Pancreas (tissue), 10 donors: ENCODE results near the gene ALX4. TPM values are rescaled to one million over a fixed set of nuclear protein-coding genes. Genes with fewer than 3 reads are reported as not detected.

Experiments used
- ATAC-seq, 4 donors: fragments of 200-7000 bp; cut with Tn5 transposase; one replicate each; pipeline versions ENCODE4 v1.8.0 to v1.9.1; 2020; ENCODE audit warnings: mild to moderate bottlenecking in 4 of 4, moderate library complexity in 4 of 4
- DNase-seq, 6 donors: peaks; one replicate each; pipeline ENCODE4 v3.0.0-alpha.2; 2020
- FAIRE-seq: peaks from 2 replicates; lab custom pipeline; 2012; peaks lifted over from hg19 to GRCh38; lab: Jason Lieb, UNC
- H3K27ac ChIP-seq, 4 donors: fragments of 200-600 bp; sonication (generic); 1 replicate in 3 of 4; 2 replicates in 1 of 4; pipeline versions ENCODE4 v1.5.0 to v1.8.0; 2020
- H3K27me3 ChIP-seq, 4 donors: fragments of 200-600 bp; one replicate each; pipeline ENCODE4 v1.8.0; 2021
- H3K36me3 ChIP-seq, 3 donors: fragments of 200-600 bp; sonication (generic) in 1 of 3; one replicate each; pipeline versions ENCODE4 v1.5.0 to v1.8.0; 2020 to 2021
- H3K4me1 ChIP-seq, 3 donors: fragments of 200-600 bp; one replicate each; pipeline ENCODE4 v1.8.0; 2021
- H3K4me3 ChIP-seq, 4 donors: fragments of 200-600 bp; sonication (generic) in 2 of 4; one replicate each; pipeline versions ENCODE4 v1.5.0 to v1.8.0; 2020 to 2021
- H3K9me3 ChIP-seq, 4 donors: fragments of 200-600 bp; one replicate each; pipeline ENCODE4 v1.8.0; 2021
- CTCF ChIP-seq, 4 donors: fragments of 200-600 bp; sonication (generic) in 3 of 4; IDR thresholded peaks; one replicate each; pipeline versions ENCODE4 v1.5.0 to v1.8.0; 2021; ENCODE audit warnings: antibody characterized with exemption in 4 of 4
- WGBS, 2 donors: extraction: QIAGEN DNeasy Blood & Tissue Kit; methylation state at CpG; one replicate each; pipeline ENCODE4 v1.1.7; 2013; 5-methylcytosine and 5-hydroxymethylcytosine counted together
- intact Hi-C, 3 donors: fragments of 100-400 bp; cut with DNase I; formaldehyde crosslinking; loops; one replicate each; pipeline versions ENCODE4 v1.11.1 to v1.14.2; 2022
- polyA plus RNA-seq, 2 donors: library from polyadenylated mRNA; stranded (reverse); fragments of 200-250 nt; gene quantifications; one replicate each; pipeline ENCODE4 v1.2.3, GENCODE V29; 2013
- total RNA-seq, 6 donors: library from RNA; stranded (reverse); fragmentation: NEBNext Ultra II Directional in 4 of 6; extraction: Animal tissue kit (Norgen Biotek cat#: 25700) in 4 of 6; gene quantifications; one replicate each; pipeline versions ENCODE4 v1.2.1 to v1.2.4, GENCODE V29; 2021 to 2023
- donor health status: healthy with polysubstance abuse.
- donor health status: DM: no; HTN: no; CAD: no; lungs with moderate emphysema.
- donor health status: DM: no; HTN: no; CAD: no.
- donor health status: control.
- donor health status: control.
- donor health status: Bipolar disorder and iron deficiency.
- donor health status: DM: yes; HTN: yes; CAD: no.
- donor health status: DM: no; HTN: no; CAD: no.
- donor health status: DM: no; HTN: no; CAD: no.
- donor health status: DM: yes; HTN: yes; CAD: no.

The ALX4 gene
- total and polyA plus RNA-seq, 8 donors = 0.02 to 0.04 (median 0.03) TPM; not detected in 5

GRCh38 chr11:44282620-44283019 is 27.3 kb downstream of the ALX4 start:
- Histone ChIP-seq H3K27me3 (no peaks in the 10 kb centered on the region), H3K27ac (no peak overlapping the region), H3K36me3 (no peaks in the 10 kb centered on the region), H3K4me1 (no peaks in the 10 kb centered on the region), H3K9me3 (no peaks in the 10 kb centered on the region), H3K4me3 (no peak overlapping the region)
- ATAC-seq = peak in 1 of 4 donors; percentile 29
- no peak for FAIRE-seq
- no peak for DNase-seq
- intact Hi-C loops = no loop called here
- no peak for TF ChIP-seq CTCF (IDR thresholded peaks at IDR 0.05)
- WGBS, 2 donors = 80 to 85% methylated on average over 5 of the region's 5 CpGs

- WGBS, 2 donors = 94 to 96% methylated on average over 9 of the region's 9 CpGs
- Histone ChIP-seq H3K4me3 (no peak overlapping the region), H3K9me3 (no peaks in the 10 kb centered on the region), H3K27ac (no peak overlapping the region), H3K27me3 (no peaks in the 10 kb centered on the region), H3K36me3 (no peaks in the 10 kb centered on the region), H3K4me1 (no peaks in the 10 kb centered on the region)
- TF ChIP-seq CTCF (IDR thresholded peaks at IDR 0.05) = no peak
- FAIRE-seq (no peak), ATAC-seq (no peak), DNase-seq (no peak)
- intact Hi-C loops = no loop called here
Measured at GRCh38 chr11:44281151-44281550, 28.8 kb downstream of the ALX4 start.

- intact Hi-C loops = no loop called here
- ATAC-seq (no peak), DNase-seq (no peak), FAIRE-seq (no peak)
- 73 to 80% methylated on average over 7 of the region's 7 CpGs for WGBS, 2 donors
- Histone ChIP-seq H3K4me1 (no peaks in the 10 kb centered on the region), H3K27ac (no peak overlapping the region), H3K36me3 (no peaks in the 10 kb centered on the region), H3K9me3 (no peaks in the 10 kb centered on the region), H3K4me3 (no peak overlapping the region), H3K27me3 (no peaks in the 10 kb centered on the region)
- no peak for TF ChIP-seq CTCF (IDR thresholded peaks at IDR 0.05)
Measured at GRCh38 chr11:44280257-44280656, 29.7 kb downstream of the ALX4 start.

- Histone ChIP-seq H3K4me1 (no peaks in the 10 kb centered on the region), H3K36me3 (no peaks in the 10 kb centered on the region), H3K9me3 (no peaks in the 10 kb centered on the region), H3K4me3 (no peak overlapping the region), H3K27ac (no peak overlapping the region), H3K27me3 (no peaks in the 10 kb centered on the region)
- ATAC-seq = no peak
- no peak for TF ChIP-seq CTCF (IDR thresholded peaks at IDR 0.05)
- 58 to 70% methylated on average over 6 of the region's 6 CpGs for WGBS, 2 donors
- intact Hi-C loops = no loop called here
- FAIRE-seq = no peak
- no peak for DNase-seq
Measured at GRCh38 chr11:44279483-44279882, 30.5 kb downstream of the ALX4 start.

- Histone ChIP-seq H3K4me3 (no peak overlapping the region), H3K27me3 (no peaks in the 10 kb centered on the region), H3K4me1 (no peaks in the 10 kb centered on the region), H3K36me3 (no peaks in the 10 kb centered on the region), H3K9me3 (no peaks in the 10 kb centered on the region), H3K27ac (no peak overlapping the region)
- WGBS, 2 donors = 68 to 71% methylated on average over 18 of the region's 18 CpGs
- intact Hi-C loops = no loop called here
- TF ChIP-seq CTCF (IDR thresholded peaks at IDR 0.05) = no peak
- ATAC-seq (no peak), DNase-seq (peak in 1 of 6 donors; percentile 22), FAIRE-seq (no peak)
Measured at GRCh38 chr11:44277196-44278090, 32.5 kb downstream of the ALX4 start.
